Glutamatergic neuron (in vitro differentiated cells): ENCODE results near the gene MT2A. TPM values are rescaled to one million over a fixed set of nuclear protein-coding genes. Genes with fewer than 3 reads are reported as not detected.

Source experiments
- DNase-seq: peaks from one replicate; pipeline ENCODE4 v3.0.0; 2022
- H3K27ac Mint-ChIP-seq: one replicate; pipeline ENCODE4 v1.8.0; 2020; ENCODE audit warnings: mild to moderate bottlenecking, mixed read lengths, inconsistent platforms; ENCODE audit not compliant: unreplicated experiment
- H3K27me3 Mint-ChIP-seq: one replicate; pipeline ENCODE4 v1.8.0; 2020; ENCODE audit warnings: mild to moderate bottlenecking, moderate library complexity, mixed read lengths, inconsistent platforms; ENCODE audit not compliant: unreplicated experiment
- H3K36me3 Mint-ChIP-seq: one replicate; pipeline ENCODE4 v1.8.0; 2020; ENCODE audit warnings: mild to moderate bottlenecking, mixed read lengths, inconsistent platforms; ENCODE audit not compliant: unreplicated experiment
- H3K4me1 Mint-ChIP-seq: one replicate; pipeline ENCODE4 v1.8.0; 2020; ENCODE audit warnings: mild to moderate bottlenecking, low read depth, mixed read lengths, inconsistent platforms; ENCODE audit not compliant: unreplicated experiment
- H3K4me3 Mint-ChIP-seq: one replicate; pipeline ENCODE4 v1.8.0; 2020; ENCODE audit warnings: mild to moderate bottlenecking, mixed read lengths, inconsistent platforms; ENCODE audit not compliant: unreplicated experiment
- H3K9me3 Mint-ChIP-seq: one replicate; pipeline ENCODE4 v1.8.0; 2020; ENCODE audit warnings: mild to moderate bottlenecking, moderate library complexity, mixed read lengths, inconsistent platforms; ENCODE audit not compliant: unreplicated experiment
- CTCF ChIP-seq: fragments of 200-600 bp; sonication (generic); IDR thresholded peaks from one replicate; pipeline ENCODE4 v1.5.0; 2021; ENCODE audit not compliant: partially characterized antibody, unreplicated experiment
- long read RNA-seq: library from polyadenylated mRNA; unstranded; transcript quantifications from one replicate; pipeline ENCODE4 v2.0.0, GENCODE V29; 2020; ENCODE audit not compliant: unreplicated experiment
- total RNA-seq: library from RNA; stranded (reverse); fragmentation: NEBNext Ultra II Directional; extraction: Animal tissue kit (Norgen Biotek cat#: 25700); gene quantifications from one replicate; pipeline ENCODE4 v1.2.1, GENCODE V29; 2021; ENCODE audit not compliant: unreplicated experiment

Gene MT2A
- total RNA-seq: not detected
- long read RNA-seq: 0 reads

- Mint-ChIP-seq H3K27ac (no peak within 1 kb of the TSS), H3K4me3 (peak within 1 kb of the TSS; percentile 86), H3K36me3 (no peaks in the 10 kb centered on the region), H3K4me1 (peaks cover 12% of the 10 kb centered on the region), H3K27me3 (peaks cover 21% of the 10 kb centered on the region), H3K9me3 (no peaks in the 10 kb centered on the region)
- peak; percentile 77 for DNase-seq
- no peak for TF ChIP-seq CTCF
These were observed at the start of gene MT2A for GRCh38 chr16:56608043-56608875. TSS of gene MT2A (plus strand) at chr16:56608584. CDS start at chr16:56608656, 72 bp downstream.

GRCh38 chr16:56559109-56559508, 49.3 kb upstream of the MT2A start:
- Mint-ChIP-seq H3K9me3 (no peaks in the 10 kb centered on the region), H3K27me3 (peaks cover 2% of the 10 kb centered on the region), H3K4me1 (no peaks in the 10 kb centered on the region), H3K27ac (no peak overlapping the region), H3K36me3 (no peaks in the 10 kb centered on the region), H3K4me3 (no peak overlapping the region)
- no peak for TF ChIP-seq CTCF
- DNase-seq: no peak

- Mint-ChIP-seq H3K36me3 (no peaks in the 10 kb centered on the region), H3K9me3 (no peaks in the 10 kb centered on the region), H3K4me1 (no peaks in the 10 kb centered on the region), H3K4me3 (no peak overlapping the region), H3K27me3 (peaks cover 2% of the 10 kb centered on the region), H3K27ac (no peak overlapping the region)
- DNase-seq: no peak
- TF ChIP-seq CTCF: no peak
These were observed 47.9 kb upstream of the MT2A start for GRCh38 chr16:56560447-56560846.

GRCh38 chr16:56561126-56561525, 47.3 kb upstream of the MT2A start:
- DNase-seq: no peak
- Mint-ChIP-seq H3K27me3 (peaks cover 2% of the 10 kb centered on the region), H3K4me1 (no peaks in the 10 kb centered on the region), H3K4me3 (no peak overlapping the region), H3K36me3 (no peaks in the 10 kb centered on the region), H3K27ac (no peak overlapping the region), H3K9me3 (no peaks in the 10 kb centered on the region)
- no peak for TF ChIP-seq CTCF

GRCh38 chr16:56564793-56565477, 43.4 kb upstream of the MT2A start, which contains the start of gene MT4:
TSS of gene MT4 (plus strand) at chr16:56565073. CDS start at chr16:56565129, 56 bp downstream.
- H3K9me3 Mint-ChIP-seq: no peaks in the 10 kb centered on the region
- H3K27me3 Mint-ChIP-seq: peaks cover 8% of the 10 kb centered on the region
- no peaks in the 10 kb centered on the region for H3K36me3 Mint-ChIP-seq
- TF ChIP-seq CTCF: no peak
- no peak within 1 kb of the TSS for H3K4me3 Mint-ChIP-seq
- H3K27ac Mint-ChIP-seq: no peak within 1 kb of the TSS
- DNase-seq: no peak
- no peaks in the 10 kb centered on the region for H3K4me1 Mint-ChIP-seq
